ENCODE measurements around the gene TMEM163.
"Not testable (repeated sequence)": the region's sequence is repeated elsewhere in the genome, so short reads cannot be mapped to it uniquely, and the experiment has no call there.

The TMEM163 gene

GRCh38 chr2:134724341-134724740, 5.5 kb upstream of the TMEM163 start (continued):
- no peak for TF ChIP-seq ZNF518A (tag by site-specific recombination; conservative IDR thresholded peaks at IDR 0.05; ENCODE audit: low read depth)
- no peak for TF ChIP-seq ZBTB1 (tag by site-specific recombination; IDR thresholded peaks at IDR 0.05)
- TF ChIP-seq, protein P1, sequence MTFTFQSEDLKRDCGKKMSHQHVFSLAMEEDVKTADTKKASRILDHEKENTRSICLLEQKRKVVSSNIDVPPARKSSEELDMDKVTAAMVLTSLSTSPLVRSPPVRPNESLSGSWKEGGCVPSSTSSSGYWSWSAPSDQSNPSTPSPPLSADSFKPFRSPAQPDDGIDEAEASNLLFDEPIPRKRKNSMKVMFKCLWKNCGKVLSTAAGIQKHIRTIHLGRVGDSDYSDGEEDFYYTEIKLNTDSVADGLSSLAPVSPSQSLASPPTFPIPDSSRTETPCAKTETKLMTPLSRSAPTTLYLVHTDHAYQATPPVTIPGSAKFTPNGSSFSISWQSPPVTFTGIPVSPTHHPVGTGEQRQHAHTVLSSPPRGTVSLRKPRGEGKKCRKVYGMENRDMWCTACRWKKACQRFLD (tag by site-specific recombination; IDR thresholded peaks at IDR 0.05), result no peak
- no peak for TF ChIP-seq ZNF747 (tag by site-specific recombination; IDR thresholded peaks at IDR 0.05)
- no peak for TF ChIP-seq ZNF140 (tag by site-specific recombination; IDR thresholded peaks at IDR 0.05)
- TF ChIP-seq ZNF202 (tag by site-specific recombination; IDR thresholded peaks at IDR 0.05; ENCODE audit: borderline replicate concordance), result no peak
- no peak for TF ChIP-seq ZNF548 (tag by site-specific recombination; IDR thresholded peaks at IDR 0.05)
- no peak for TF ChIP-seq ZNF530 (tag by site-specific recombination; IDR thresholded peaks at IDR 0.05; ENCODE audit: low read depth)

- H3K36me3 ChIP-seq (ENCODE audit: control insufficient read depth in 2 of 2, insufficient read depth in 1 of 2, low read length in 2 of 2); H3K4me3 ChIP-seq (ENCODE audit: low read depth, low read length); POLR2A ChIA-PET; H3K4me1 ChIP-seq (ENCODE audit: control insufficient read depth, insufficient read depth, low read length); H3K27ac ChIP-seq (ENCODE audit: extremely low read depth, low read depth, low read length); H3K9me3 ChIP-seq (ENCODE audit: control insufficient read depth, insufficient read depth, low read depth, low read length); CTCF ChIA-PET: not testable (repeated sequence)
- peak; percentile 8; the same call in 1 of the 2 replicates for TF ChIP-seq ZNF654 (tag by site-specific recombination; IDR thresholded peaks at IDR 0.05; ENCODE audit: low read depth)
- TF ChIP-seq ZNF623 (tag by site-specific recombination; IDR thresholded peaks at IDR 0.05), result peak; percentile 35; the same call in 1 of the 2 replicates
- peak; percentile 48 for TF ChIP-seq ZNF426 (tag by site-specific recombination; IDR thresholded peaks at IDR 0.05)
- peak; percentile 56; the same call in 1 of the 2 replicates for TF ChIP-seq ZNF518A (tag by site-specific recombination; conservative IDR thresholded peaks at IDR 0.05; ENCODE audit: low read depth)
- TF ChIP-seq ZNF292 (tag by site-specific recombination; IDR thresholded peaks at IDR 0.05; ENCODE audit: borderline replicate concordance, low read depth), result 0 out of 2 replicates have a peak, but pooled peaks have one; percentile 16
- peak; percentile 61; the same call in 1 of the 2 replicates for TF ChIP-seq ZNF140 (tag by site-specific recombination; IDR thresholded peaks at IDR 0.05)
- TF ChIP-seq, protein P2, sequence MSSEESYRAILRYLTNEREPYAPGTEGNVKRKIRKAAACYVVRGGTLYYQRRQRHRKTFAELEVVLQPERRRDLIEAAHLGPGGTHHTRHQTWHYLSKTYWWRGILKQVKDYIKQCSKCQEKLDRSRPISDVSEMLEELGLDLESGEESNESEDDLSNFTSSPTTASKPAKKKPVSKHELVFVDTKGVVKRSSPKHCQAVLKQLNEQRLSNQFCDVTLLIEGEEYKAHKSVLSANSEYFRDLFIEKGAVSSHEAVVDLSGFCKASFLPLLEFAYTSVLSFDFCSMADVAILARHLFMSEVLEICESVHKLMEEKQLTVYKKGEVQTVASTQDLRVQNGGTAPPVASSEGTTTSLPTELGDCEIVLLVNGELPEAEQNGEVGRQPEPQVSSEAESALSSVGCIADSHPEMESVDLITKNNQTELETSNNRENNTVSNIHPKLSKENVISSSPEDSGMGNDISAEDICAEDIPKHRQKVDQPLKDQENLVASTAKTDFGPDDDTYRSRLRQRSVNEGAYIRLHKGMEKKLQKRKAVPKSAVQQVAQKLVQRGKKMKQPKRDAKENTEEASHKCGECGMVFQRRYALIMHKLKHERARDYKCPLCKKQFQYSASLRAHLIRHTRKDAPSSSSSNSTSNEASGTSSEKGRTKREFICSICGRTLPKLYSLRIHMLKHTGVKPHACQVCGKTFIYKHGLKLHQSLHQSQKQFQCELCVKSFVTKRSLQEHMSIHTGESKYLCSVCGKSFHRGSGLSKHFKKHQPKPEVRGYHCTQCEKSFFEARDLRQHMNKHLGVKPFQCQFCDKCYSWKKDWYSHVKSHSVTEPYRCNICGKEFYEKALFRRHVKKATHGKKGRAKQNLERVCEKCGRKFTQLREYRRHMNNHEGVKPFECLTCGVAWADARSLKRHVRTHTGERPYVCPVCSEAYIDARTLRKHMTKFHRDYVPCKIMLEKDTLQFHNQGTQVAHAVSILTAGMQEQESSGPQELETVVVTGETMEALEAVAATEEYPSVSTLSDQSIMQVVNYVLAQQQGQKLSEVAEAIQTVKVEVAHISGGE (tag by site-specific recombination; conservative IDR thresholded peaks at IDR 0.05; ENCODE audit: low read depth), result peak; percentile 48
- peak; percentile 53; the same call in 1 of the 2 replicates for TF ChIP-seq ZNF394 (tag by site-specific recombination; IDR thresholded peaks at IDR 0.05; ENCODE audit: borderline replicate concordance)
- 0 out of 2 replicates have a peak, but pooled peaks have one; percentile 16 for TF ChIP-seq ZBTB8A (tag by site-specific recombination; IDR thresholded peaks at IDR 0.05)
- peak; percentile 39; the same call in 1 of the 2 replicates for TF ChIP-seq ZNF555 (tag by site-specific recombination; conservative IDR thresholded peaks at IDR 0.05)
Observed at GRCh38 chr2:134723742-134724141, 4.9 kb upstream of the TMEM163 start.
